GM12872 (cell line): ENCODE measurements around the gene KCNT2.

Source experiments
- TF ChIP-seq, protein P1 (sequence below): IDR thresholded peaks from 3 replicates; pipeline ENCODE4 v1.5.1; 2011; ENCODE audit warnings: low read depth, mild to moderate bottlenecking, low read length, moderate library complexity; ENCODE audit not compliant: insufficient read depth

KCNT2 gene

DNA sequence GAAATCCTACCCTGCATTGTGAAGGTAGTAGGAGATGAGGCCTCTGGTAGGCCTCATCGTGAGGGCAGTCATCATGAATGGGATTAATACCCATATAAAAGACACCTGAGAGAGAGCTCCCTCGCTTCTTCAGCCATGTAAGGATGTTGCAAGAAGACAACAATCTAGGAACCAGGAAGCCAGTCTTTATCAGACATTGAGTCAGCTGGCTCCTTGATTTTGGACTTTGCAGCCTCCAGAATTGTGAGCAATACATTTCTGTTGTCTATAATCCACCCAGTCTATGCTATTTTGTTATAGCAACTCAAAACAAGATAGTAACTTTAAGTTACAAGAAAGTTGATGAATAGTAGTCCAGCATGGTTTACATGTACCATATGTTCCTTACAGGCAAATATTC, 208.5 kb downstream of the KCNT2 start:
- TF ChIP-seq, protein P1, sequence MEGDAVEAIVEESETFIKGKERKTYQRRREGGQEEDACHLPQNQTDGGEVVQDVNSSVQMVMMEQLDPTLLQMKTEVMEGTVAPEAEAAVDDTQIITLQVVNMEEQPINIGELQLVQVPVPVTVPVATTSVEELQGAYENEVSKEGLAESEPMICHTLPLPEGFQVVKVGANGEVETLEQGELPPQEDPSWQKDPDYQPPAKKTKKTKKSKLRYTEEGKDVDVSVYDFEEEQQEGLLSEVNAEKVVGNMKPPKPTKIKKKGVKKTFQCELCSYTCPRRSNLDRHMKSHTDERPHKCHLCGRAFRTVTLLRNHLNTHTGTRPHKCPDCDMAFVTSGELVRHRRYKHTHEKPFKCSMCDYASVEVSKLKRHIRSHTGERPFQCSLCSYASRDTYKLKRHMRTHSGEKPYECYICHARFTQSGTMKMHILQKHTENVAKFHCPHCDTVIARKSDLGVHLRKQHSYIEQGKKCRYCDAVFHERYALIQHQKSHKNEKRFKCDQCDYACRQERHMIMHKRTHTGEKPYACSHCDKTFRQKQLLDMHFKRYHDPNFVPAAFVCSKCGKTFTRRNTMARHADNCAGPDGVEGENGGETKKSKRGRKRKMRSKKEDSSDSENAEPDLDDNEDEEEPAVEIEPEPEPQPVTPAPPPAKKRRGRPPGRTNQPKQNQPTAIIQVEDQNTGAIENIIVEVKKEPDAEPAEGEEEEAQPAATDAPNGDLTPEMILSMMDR = no peak

DNA sequence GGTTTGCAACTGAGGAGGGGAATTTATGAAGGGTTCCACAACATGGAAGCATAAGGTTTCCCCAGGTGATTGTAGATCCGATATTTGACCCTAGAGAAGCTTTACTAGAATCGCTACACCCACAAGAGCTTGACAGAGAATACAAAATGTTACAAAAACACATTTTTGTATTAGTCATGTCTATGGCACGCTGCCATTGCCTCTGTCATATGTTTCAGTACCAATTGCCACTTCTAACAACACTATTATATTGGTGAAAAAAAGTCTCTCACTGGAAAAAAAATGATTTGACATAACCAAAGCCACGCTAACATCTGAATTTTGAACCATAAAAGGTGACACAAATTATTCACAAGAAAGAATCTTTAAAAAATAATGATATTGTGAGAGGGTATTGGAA, 214.5 kb downstream of the KCNT2 start:
- TF ChIP-seq, protein P1 = no peak

DNA sequence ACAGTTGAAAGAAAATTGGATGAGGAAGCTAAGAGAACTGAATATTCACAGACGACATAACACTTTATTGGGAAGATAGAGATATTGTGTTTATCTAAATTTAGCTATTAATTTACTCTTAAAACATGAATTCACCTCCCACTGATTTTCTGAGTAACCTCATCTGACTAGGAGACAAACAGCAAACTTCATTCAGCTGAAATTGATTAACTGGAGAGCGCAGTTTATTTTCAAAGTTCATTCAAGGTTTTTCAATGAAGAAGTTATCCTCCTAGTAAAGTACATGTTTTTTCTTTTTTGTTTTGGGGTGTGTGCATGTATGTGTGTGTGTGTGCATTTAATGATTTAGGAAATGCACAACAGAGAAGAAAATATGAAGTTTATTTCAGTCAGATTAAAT, 215.0 kb downstream of the KCNT2 start:
- TF ChIP-seq, protein P1 = no peak

DNA sequence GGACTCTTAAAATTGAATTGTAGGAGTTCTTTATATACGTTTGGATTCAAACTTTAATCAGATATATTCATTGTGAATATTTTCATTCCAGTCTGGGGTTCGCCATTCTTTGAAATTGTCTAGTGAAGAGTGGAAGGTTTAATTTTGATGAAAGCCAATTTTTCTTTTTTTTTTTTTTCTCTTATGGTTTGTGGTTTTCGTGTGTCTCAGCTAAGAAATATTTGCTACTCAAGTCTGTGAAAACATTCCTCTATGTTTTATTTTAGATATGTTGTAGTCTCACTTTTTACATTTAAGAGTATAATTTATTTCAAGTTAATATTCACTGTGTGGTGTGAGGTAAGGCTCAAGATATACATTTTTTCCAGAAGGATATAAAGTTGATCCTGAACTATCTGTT, 220.5 kb downstream of the KCNT2 start:
- TF ChIP-seq, protein P1 = no peak

DNA sequence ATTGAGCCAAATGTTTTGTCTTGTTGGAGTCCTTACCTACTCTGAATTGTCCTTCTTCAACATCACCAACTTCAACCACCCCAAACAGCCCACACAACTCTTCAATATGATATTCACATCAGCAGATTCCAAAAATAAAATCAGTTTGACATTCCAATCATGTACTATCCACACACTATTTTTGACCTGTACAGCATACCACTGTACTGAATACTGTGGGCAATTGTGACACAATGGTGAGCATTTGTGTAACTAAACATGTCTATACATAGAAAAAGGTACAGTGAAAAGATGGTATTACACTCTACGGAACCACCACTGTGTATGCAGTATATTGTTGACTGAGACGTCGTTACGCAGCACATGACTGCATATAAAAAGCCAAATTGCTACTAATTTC, 223.1 kb downstream of the KCNT2 start:
- TF ChIP-seq, protein P1 = no peak

DNA sequence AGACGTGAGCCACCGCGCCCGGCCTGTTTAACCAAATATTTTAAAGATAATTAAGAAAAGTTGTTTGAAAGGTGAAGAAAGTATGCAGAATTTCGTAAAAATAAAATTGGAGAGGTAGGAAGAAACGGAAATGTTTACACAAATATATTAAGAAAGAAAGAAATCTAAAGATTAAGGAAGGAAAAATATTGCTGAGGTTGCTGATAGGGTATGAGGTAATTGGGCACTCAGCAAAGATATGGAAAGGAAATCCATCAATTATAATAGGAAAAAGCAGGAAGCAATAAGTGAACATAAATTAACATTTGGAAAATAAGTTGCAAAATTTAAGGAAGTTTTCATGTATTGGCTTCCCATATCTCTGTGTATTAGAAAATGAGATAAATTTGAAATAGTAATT, 225.9 kb downstream of the KCNT2 start:
- TF ChIP-seq, protein P1 = no peak

DNA sequence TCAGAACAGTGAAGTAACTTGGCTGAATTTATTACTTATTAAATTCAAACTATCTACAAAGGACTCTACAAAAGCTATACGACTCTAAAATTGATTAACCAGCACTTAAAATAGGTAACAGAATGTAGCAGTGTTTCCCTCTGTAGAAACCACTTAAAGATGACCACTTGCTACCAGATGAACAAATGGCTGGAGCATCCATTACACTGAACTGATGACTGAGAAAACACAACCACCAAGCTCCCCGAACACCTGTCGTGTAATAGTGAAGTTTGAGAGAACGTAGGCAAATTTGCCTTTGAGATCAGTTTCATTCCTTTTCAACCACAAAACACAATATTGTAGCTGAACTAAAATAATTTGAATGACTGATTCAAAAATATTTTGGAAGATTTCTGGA, 226.7 kb downstream of the KCNT2 start:
- TF ChIP-seq, protein P1 = no peak

DNA sequence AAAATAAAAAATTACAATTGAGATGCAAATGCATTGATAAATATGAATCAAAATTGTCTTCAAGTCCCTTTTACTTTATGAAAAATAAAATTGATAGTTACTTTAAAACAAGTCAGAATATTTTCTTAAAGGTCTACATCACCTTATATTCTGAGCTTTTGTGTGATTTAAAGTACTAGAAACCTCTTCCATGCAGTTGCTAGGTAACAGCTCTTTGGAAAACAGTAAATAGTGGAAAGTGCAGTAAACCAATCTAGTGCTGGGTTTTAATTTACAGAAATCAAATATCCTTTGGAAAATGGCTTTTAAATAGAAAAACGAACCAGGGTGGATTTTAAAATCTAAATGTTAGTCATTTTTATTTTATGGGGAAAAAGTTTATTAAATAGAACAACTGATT, 227.9 kb downstream of the KCNT2 start:
- TF ChIP-seq, protein P1 = no peak
